Measurements from ENCODE around the gene ATP9B.

DNA sequence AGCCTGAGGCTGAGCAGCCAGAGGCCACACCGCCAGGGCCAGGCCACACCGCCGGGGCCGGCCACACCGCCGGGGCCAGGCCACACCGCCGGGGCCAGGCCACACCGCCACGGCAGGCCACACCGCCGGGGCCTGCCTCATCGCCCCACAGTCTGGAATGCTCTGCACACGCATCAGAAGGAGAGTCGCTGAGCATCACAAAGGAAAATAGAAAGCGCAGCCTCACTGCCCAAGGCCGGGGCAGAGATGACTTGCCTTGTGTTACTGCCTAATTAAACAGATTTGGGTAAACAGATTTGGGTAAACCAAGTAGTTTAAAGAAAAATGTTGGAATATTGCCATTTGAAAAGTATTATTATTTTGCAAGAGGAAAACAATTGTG, 316.1 kb downstream of the ATP9B start:
- TF ChIP-seq, protein P1, sequence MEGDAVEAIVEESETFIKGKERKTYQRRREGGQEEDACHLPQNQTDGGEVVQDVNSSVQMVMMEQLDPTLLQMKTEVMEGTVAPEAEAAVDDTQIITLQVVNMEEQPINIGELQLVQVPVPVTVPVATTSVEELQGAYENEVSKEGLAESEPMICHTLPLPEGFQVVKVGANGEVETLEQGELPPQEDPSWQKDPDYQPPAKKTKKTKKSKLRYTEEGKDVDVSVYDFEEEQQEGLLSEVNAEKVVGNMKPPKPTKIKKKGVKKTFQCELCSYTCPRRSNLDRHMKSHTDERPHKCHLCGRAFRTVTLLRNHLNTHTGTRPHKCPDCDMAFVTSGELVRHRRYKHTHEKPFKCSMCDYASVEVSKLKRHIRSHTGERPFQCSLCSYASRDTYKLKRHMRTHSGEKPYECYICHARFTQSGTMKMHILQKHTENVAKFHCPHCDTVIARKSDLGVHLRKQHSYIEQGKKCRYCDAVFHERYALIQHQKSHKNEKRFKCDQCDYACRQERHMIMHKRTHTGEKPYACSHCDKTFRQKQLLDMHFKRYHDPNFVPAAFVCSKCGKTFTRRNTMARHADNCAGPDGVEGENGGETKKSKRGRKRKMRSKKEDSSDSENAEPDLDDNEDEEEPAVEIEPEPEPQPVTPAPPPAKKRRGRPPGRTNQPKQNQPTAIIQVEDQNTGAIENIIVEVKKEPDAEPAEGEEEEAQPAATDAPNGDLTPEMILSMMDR (IDR thresholded peaks at IDR 0.05; ENCODE audit: low read depth, low read length): no peak
- no peak for TF ChIP-seq EZH2phosphoT487 (IDR thresholded peaks at IDR 0.05; ENCODE audit: low read depth)
